Lower leg skin (tissue), 4 donors: ENCODE measurements around the gene MAP1S. TPM values are rescaled to one million over a fixed set of nuclear protein-coding genes. Genes with fewer than 3 reads are reported as not detected.

Source experiments
- DNase-seq, 2 donors: peaks; one replicate each; pipeline ENCODE4 v3.0.0-alpha.2; 2019; ENCODE audit warnings: low spot score in 2 of 2
- H3K4me3 ChIP-seq: fragments of 200-600 bp; sonication (generic); 2 replicates; pipeline ENCODE4 v1.5.1; 2017; ENCODE audit warnings: mild to moderate bottlenecking, low read depth; ENCODE audit not compliant: poor library complexity, severe bottlenecking
- CTCF ChIP-seq, 3 donors: fragments of 450-650 bp; IDR thresholded peaks; one replicate each; pipeline ENCODE4 v1.5.1; 2016; ENCODE audit warnings: antibody characterized with exemption in 3 of 3, mild to moderate bottlenecking in 3 of 3, moderate library complexity in 2 of 3
- POLR2A ChIP-seq, 2 donors: fragments of 450-650 bp; IDR thresholded peaks; one replicate each; pipeline ENCODE4 v1.6.1; 2016 to 2017; ENCODE audit warnings: antibody characterized with exemption in 2 of 2, mild to moderate bottlenecking in 1 of 2, moderate library complexity in 1 of 2
- WGBS, 2 donors: methylation state at CpG; one replicate each; pipeline ENCODE4 v1.1.5; 2018; 5-methylcytosine and 5-hydroxymethylcytosine counted together
- intact Hi-C: fragments of 100-400 bp; cut with DNase I; formaldehyde crosslinking; loops from one replicate; pipeline ENCODE4 v1.15.0; 2023; ENCODE audit warnings: low total_unique reads
- total RNA-seq, 4 donors: library from RNA; depleted of rRNA; stranded (reverse); fragments of >200 nt; gene quantifications; one replicate each; pipeline ENCODE4 v1.1.0, GENCODE V29; 2016

Gene MAP1S
- total RNA-seq: 10 to 100 TPM; 10.8 to 32.7 (median 24.5) TPM

- H3K4me3 ChIP-seq: peak within 1 kb of the TSS; percentile 82
- intact Hi-C loops: no loop called here
- peak in 1 of 2 donors; percentile 88 for DNase-seq
- WGBS, 2 donors: 4 to 6% methylated on average over 15 to 28 of the region's 53 CpGs
- no peak for TF ChIP-seq CTCF (IDR thresholded peaks at IDR 0.05)
- no peak for TF ChIP-seq POLR2A (IDR thresholded peaks at IDR 0.05)
Observed at GRCh38 chr19:17718947-17719711, at the start of gene MAP1S. MAP1S (plus strand) TSS chr19:17719480; CDS start chr19:17719503, 23 bp downstream.

- TF ChIP-seq CTCF (IDR thresholded peaks at IDR 0.05): no peak
- intact Hi-C loops: no loop called here
- 66 to 76% methylated on average over 2 of the region's 2 CpGs for WGBS, 2 donors
- no peak overlapping the region for H3K4me3 ChIP-seq
- DNase-seq: no peak
Observed at GRCh38 chr19:17671906-17672305, 47.4 kb upstream of the MAP1S start.

GRCh38 chr19:17673937-17674799 is 45.1 kb upstream of the MAP1S start:
- intact Hi-C loops: no loop called here
- TF ChIP-seq POLR2A (IDR thresholded peaks at IDR 0.05): no peak
- TF ChIP-seq CTCF (IDR thresholded peaks at IDR 0.05): no peak
- H3K4me3 ChIP-seq: no peak overlapping the region
- WGBS, 2 donors: 47 to 49% methylated on average over 19 of the region's 19 CpGs
- no peak for DNase-seq

GRCh38 chr19:17676295-17676694 is 43.0 kb upstream of the MAP1S start:
- TF ChIP-seq POLR2A (IDR thresholded peaks at IDR 0.05): no peak
- TF ChIP-seq CTCF (IDR thresholded peaks at IDR 0.05): no peak
- intact Hi-C loops: no loop called here
- WGBS, 2 donors: 39 to 44% methylated on average over 2 of the region's 2 CpGs
- no peak for DNase-seq
- H3K4me3 ChIP-seq: no peak overlapping the region

GRCh38 chr19:17677002-17677401 is 42.3 kb upstream of the MAP1S start:
- DNase-seq: no peak
- no peak for TF ChIP-seq POLR2A (IDR thresholded peaks at IDR 0.05)
- no peak for TF ChIP-seq CTCF (IDR thresholded peaks at IDR 0.05)
- 58 to 72% methylated on average over 2 of the region's 2 CpGs for WGBS, 2 donors
- intact Hi-C loops: no loop called here
- no peak overlapping the region for H3K4me3 ChIP-seq
